ENCODE measurements around the gene ALDH1A3. TPM values are rescaled to one million over a fixed set of nuclear protein-coding genes. Genes with fewer than 3 reads are reported as not detected.
A peak's percentile ranks its signal among the peaks of the same experiment; 100 is the strongest.

The ALDH1A3 gene
- polyA plus RNA-seq, 4 donors = 3.8 to 37.3 (median 11.4) TPM

DNA sequence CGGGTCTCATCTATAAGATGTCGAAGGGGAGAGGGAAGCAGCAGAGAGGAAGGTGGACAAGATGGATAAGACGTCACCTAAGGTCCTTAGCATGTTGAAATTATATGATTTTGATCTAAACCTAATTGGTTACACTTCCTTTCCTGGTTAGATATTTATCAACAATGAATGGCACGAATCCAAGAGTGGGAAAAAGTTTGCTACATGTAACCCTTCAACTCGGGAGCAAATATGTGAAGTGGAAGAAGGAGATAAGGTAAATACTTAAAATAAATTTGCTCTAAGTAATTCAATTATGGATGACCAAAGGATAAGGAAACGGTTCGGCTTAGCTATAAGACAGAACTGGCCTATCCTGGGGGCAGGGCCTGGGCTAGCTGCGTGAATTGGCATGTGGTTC lies 5.5 kb downstream of the ALDH1A3 start:
- 28 to 51% (median 47%) methylated on average over 8 of the region's 8 CpGs for WGBS, 3 donors
- FAIRE-seq (no peak), DNase-seq (no peak)
- H3K27me3 ChIP-seq (ENCODE audit: control insufficient read depth in 3 of 3, insufficient read depth in 3 of 3, low read length in 3 of 3) = peaks cover 5 to 43% (median 16%) of the 10 kb centered on the region in 3 donors
- H3K27ac ChIP-seq (ENCODE audit: low read depth in 1 of 3, low read length in 2 of 3) = no peak overlapping the region
- no peak overlapping the region for H3K4me3 ChIP-seq (ENCODE audit: low read depth in 1 of 3, low read length in 3 of 3)
- peaks cover 0 to 3% (median 0%) of the 10 kb centered on the region in 3 donors for H3K36me3 ChIP-seq (ENCODE audit: control insufficient read depth in 3 of 3, insufficient read depth in 2 of 3, low read depth in 1 of 3, low read length in 3 of 3)
- no peaks in the 10 kb centered on the region for H3K4me1 ChIP-seq (ENCODE audit: control insufficient read depth in 3 of 3, insufficient read depth in 2 of 3, low read depth in 1 of 3, low read length in 2 of 3)
- H3K9me3 ChIP-seq (ENCODE audit: control insufficient read depth in 2 of 2, insufficient read depth in 1 of 2, low read depth in 1 of 2, low read length in 1 of 2) = no peaks in the 10 kb centered on the region

DNA sequence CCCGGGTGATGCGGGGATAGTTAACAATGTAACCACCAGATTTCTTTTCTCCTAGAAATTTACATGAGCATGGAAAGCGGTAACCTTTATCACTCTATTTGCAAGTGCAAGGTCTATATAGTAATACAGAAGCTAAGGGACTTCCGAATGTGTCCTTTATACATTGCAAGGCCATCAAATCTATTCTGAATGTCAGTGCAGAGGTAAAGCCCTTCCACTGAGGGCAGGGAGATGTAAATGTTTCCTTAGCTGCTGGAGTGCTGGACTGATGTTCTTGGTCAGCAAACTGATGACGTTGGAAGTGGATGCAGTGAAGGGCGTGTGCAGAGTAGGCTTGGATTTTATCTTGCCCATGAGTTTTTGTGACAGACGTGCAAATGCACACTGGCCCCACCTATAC lies 6.2 kb downstream of the ALDH1A3 start:
- Histone ChIP-seq H3K9me3 (ENCODE audit: control insufficient read depth in 2 of 2, insufficient read depth in 1 of 2, low read depth in 1 of 2, low read length in 1 of 2) (no peaks in the 10 kb centered on the region), H3K27ac (ENCODE audit: low read depth in 1 of 3, low read length in 2 of 3) (no peak overlapping the region), H3K4me1 (ENCODE audit: control insufficient read depth in 3 of 3, insufficient read depth in 2 of 3, low read depth in 1 of 3, low read length in 2 of 3) (no peaks in the 10 kb centered on the region), H3K36me3 (ENCODE audit: control insufficient read depth in 3 of 3, insufficient read depth in 2 of 3, low read depth in 1 of 3, low read length in 3 of 3) (peaks cover 0 to 3% (median 0%) of the 10 kb centered on the region in 3 donors), H3K4me3 (ENCODE audit: low read depth in 1 of 3, low read length in 3 of 3) (no peak overlapping the region), H3K27me3 (ENCODE audit: control insufficient read depth in 3 of 3, insufficient read depth in 3 of 3, low read length in 3 of 3) (peaks cover 3 to 38% (median 9%) of the 10 kb centered on the region in 3 donors)
- no peak for FAIRE-seq
- WGBS, 3 donors = 63 to 74% (median 72%) methylated on average over 7 of the region's 7 CpGs
- DNase-seq = no peak

DNA sequence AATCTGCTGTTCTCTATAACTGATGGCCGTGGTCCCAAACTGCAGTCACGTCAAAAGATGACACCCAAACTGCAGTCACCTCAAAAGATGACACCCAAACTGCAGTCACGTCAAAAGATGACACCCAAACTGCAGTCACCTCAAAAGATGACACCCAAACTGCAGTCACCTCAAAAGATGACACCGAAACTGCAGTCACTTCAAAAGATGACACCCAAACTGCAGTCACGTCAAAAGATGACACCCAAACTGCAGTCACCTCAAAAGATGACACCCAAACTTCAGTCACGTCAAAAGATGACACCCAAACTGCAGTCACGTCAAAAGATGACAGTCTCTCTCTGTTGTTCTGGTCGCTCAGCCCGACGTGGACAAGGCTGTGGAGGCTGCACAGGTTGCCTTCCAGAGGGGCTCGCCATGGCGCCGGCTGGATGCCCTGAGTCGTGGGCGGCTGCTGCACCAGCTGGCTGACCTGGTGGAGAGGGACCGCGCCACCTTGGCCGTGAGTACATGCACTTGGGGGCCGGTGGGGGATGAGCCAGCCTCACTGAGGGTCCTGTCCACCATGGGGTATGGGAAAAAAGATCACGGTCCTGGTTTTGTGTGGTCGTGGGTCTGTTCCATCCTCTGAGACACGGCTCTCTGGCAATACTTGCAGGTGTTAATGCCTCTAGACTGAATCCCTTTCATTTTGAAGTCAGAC lies 7.7 kb downstream of the ALDH1A3 start:
- FAIRE-seq = no peak
- no peak for DNase-seq
- Histone ChIP-seq H3K27me3 (ENCODE audit: control insufficient read depth in 3 of 3, insufficient read depth in 3 of 3, low read length in 3 of 3) (peaks cover 0 to 38% (median 7%) of the 10 kb centered on the region in 3 donors), H3K36me3 (ENCODE audit: control insufficient read depth in 3 of 3, insufficient read depth in 2 of 3, low read depth in 1 of 3, low read length in 3 of 3) (no peaks in the 10 kb centered on the region), H3K9me3 (ENCODE audit: control insufficient read depth in 2 of 2, insufficient read depth in 1 of 2, low read depth in 1 of 2, low read length in 1 of 2) (no peaks in the 10 kb centered on the region), H3K4me3 (ENCODE audit: low read depth in 1 of 3, low read length in 3 of 3) (no peak overlapping the region), H3K27ac (ENCODE audit: low read depth in 1 of 3, low read length in 2 of 3) (no peak overlapping the region), H3K4me1 (ENCODE audit: control insufficient read depth in 3 of 3, insufficient read depth in 2 of 3, low read depth in 1 of 3, low read length in 2 of 3) (no peaks in the 10 kb centered on the region)
- WGBS, 3 donors = 80 to 88% (median 81%) methylated on average over 22 of the region's 22 CpGs

DNA sequence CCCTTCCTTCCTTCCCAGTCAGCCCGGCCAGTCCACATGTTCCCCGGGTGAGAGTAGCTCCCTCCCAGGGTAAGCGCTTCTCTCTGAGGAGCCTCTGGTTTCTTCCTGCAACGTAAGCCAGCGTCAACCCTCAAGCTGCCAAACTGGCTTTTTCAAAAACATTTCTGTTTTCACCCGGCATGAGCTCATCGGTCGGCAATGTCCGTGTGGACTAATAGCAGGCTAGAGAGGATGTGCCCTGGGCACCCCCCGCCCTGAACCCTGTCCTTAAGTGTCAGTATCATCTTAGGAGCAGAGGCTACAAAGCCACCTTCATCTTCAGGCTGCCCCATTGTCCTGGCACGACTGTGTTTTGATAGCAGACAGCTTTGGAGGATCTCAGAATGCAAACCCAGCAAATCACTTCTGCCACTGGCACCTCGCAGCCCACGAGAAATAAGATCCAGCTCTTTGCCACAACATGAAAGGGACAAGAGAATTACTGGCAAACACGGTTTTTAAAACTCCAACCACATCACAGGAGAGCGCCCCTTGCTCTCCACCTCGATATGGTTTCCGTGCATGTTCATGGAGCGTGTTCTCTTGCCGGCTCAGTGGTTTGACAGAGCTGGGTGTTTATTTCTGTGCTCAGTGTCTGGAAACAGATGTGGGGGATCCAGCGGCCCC lies 9.9 kb downstream of the ALDH1A3 start:
- H3K27me3 ChIP-seq (ENCODE audit: control insufficient read depth in 3 of 3, insufficient read depth in 3 of 3, low read length in 3 of 3) = peaks cover 0 to 32% (median 7%) of the 10 kb centered on the region in 3 donors
- no peak overlapping the region for H3K4me3 ChIP-seq (ENCODE audit: low read depth in 1 of 3, low read length in 3 of 3)
- DNase-seq (no peak), FAIRE-seq (no peak)
- H3K4me1 ChIP-seq (ENCODE audit: control insufficient read depth in 3 of 3, insufficient read depth in 2 of 3, low read depth in 1 of 3, low read length in 2 of 3) = no peaks in the 10 kb centered on the region
- peak overlapping the region in 1 of 3 donors; percentile 39 for H3K27ac ChIP-seq (ENCODE audit: low read depth in 1 of 3, low read length in 2 of 3)
- no peaks in the 10 kb centered on the region for H3K9me3 ChIP-seq (ENCODE audit: control insufficient read depth in 2 of 2, insufficient read depth in 1 of 2, low read depth in 1 of 2, low read length in 1 of 2)
- 35 to 44% (median 37%) methylated on average over 20 of the region's 20 CpGs for WGBS, 3 donors
- peaks cover 0 to 2% (median 0%) of the 10 kb centered on the region in 3 donors for H3K36me3 ChIP-seq (ENCODE audit: control insufficient read depth in 3 of 3, insufficient read depth in 2 of 3, low read depth in 1 of 3, low read length in 3 of 3)

DNA sequence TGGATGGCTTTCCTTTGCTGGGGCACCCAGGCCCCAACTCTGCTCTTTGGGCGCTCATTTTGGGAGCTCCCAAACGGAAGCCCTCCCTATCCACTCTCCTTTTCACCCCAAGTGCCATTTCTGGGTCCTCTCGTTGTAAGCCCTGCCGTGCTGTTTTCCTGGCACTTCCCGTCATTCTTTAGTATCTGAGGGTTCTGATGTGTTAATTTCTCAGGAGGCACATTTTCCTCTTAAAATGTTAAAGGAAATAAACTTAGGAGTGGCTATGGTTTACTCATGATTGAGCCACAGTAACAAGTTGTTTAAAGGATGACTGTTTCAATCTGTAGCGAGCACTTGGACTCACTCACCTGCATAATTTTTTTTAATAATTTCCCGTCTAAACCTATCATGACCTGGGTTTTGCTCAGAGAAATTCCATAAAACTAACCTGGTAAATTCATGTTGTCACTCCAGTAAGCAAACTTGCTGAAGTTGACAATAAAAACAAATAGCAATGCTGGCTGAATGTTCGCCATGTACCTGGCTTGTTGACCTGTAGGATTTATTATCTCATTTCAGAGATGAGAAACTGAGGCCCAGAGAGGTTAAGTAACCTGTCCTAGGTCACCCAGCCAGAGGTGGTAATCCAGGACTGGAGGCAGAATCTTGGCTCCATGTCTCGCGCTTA lies 10.6 kb downstream of the ALDH1A3 start:
- 70 to 79% (median 73%) methylated on average over 10 of the region's 10 CpGs for WGBS, 3 donors
- H3K36me3 ChIP-seq (ENCODE audit: control insufficient read depth in 3 of 3, insufficient read depth in 2 of 3, low read depth in 1 of 3, low read length in 3 of 3) = peaks cover 0 to 2% (median 0%) of the 10 kb centered on the region in 3 donors
- H3K9me3 ChIP-seq (ENCODE audit: control insufficient read depth in 2 of 2, insufficient read depth in 1 of 2, low read depth in 1 of 2, low read length in 1 of 2) = no peaks in the 10 kb centered on the region
- H3K27me3 ChIP-seq (ENCODE audit: control insufficient read depth in 3 of 3, insufficient read depth in 3 of 3, low read length in 3 of 3) = peaks cover 0 to 32% (median 7%) of the 10 kb centered on the region in 3 donors
- H3K4me1 ChIP-seq (ENCODE audit: control insufficient read depth in 3 of 3, insufficient read depth in 2 of 3, low read depth in 1 of 3, low read length in 2 of 3) = no peaks in the 10 kb centered on the region
- no peak for FAIRE-seq
- no peak overlapping the region for H3K4me3 ChIP-seq (ENCODE audit: low read depth in 1 of 3, low read length in 3 of 3)
- H3K27ac ChIP-seq (ENCODE audit: low read depth in 1 of 3, low read length in 2 of 3) = no peak overlapping the region
- no peak for DNase-seq

DNA sequence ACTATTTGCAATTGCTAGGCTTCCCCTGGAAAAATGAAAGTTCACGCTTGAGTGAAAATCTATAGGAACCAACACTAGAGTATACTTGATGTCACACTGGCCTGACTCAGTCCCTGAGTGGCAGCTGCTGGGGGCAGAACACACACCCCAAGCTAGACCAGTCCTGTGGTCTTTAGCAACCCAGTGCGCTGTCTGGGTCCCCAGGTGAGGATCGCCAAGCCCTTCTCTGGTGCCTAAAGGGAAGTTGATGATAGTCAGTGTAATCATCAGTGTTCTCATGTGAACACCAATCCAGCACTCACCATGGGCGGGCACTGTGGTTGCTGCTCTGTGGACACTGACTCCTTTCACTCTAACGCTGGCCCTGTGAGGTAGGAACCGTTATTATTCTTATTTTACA lies 11.2 kb downstream of the ALDH1A3 start:
- WGBS, 3 donors = 80 to 90% (median 86%) methylated on average over 6 of the region's 6 CpGs
- H3K27ac ChIP-seq (ENCODE audit: low read depth in 1 of 3, low read length in 2 of 3) = no peak overlapping the region
- DNase-seq (no peak), FAIRE-seq (no peak)
- no peak overlapping the region for H3K4me3 ChIP-seq (ENCODE audit: low read depth in 1 of 3, low read length in 3 of 3)
- peaks cover 0 to 4% (median 0%) of the 10 kb centered on the region in 3 donors for H3K36me3 ChIP-seq (ENCODE audit: control insufficient read depth in 3 of 3, insufficient read depth in 2 of 3, low read depth in 1 of 3, low read length in 3 of 3)
- H3K9me3 ChIP-seq (ENCODE audit: control insufficient read depth in 2 of 2, insufficient read depth in 1 of 2, low read depth in 1 of 2, low read length in 1 of 2) = no peaks in the 10 kb centered on the region
- no peaks in the 10 kb centered on the region for H3K4me1 ChIP-seq (ENCODE audit: control insufficient read depth in 3 of 3, insufficient read depth in 2 of 3, low read depth in 1 of 3, low read length in 2 of 3)
- peaks cover 0 to 32% (median 7%) of the 10 kb centered on the region in 3 donors for H3K27me3 ChIP-seq (ENCODE audit: control insufficient read depth in 3 of 3, insufficient read depth in 3 of 3, low read length in 3 of 3)

DNA sequence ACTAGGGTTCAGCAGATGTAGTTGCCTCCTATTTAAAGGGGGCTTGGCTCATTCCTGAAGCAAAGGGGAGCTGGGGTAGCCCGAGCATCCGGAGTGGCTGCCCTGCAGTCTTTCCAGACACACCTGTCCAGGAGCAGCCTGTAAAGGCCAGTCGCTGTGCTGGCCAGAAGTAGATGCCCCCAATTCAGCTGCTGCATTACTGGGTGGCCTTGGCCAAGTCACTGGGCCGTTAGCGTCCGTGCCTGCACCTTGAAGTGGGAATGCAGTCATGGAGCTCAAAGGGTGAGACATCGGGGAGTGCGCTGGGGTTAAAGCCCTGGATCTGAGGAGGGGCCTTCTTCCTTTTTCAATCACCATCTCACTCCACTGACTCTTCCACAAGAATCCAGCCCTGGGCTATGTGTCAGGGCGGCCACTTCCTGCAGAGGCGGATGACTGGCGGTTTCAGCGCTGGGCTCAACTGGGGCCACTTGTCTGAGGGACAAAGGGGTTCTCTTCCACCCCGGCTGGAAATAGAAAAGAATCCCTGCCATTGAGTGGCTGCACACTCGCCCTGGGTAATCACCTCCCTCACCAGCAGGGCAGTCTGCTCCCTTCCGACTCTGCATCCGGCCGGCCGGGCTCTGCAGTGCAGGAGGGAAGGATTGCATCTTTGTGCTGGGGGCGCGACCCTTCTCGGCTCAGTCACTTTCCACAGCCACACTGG lies 11.8 kb downstream of the ALDH1A3 start:
- WGBS, 3 donors = 59 to 68% (median 62%) methylated on average over 21 of the region's 21 CpGs
- no peak for FAIRE-seq
- Histone ChIP-seq H3K9me3 (ENCODE audit: control insufficient read depth in 2 of 2, insufficient read depth in 1 of 2, low read depth in 1 of 2, low read length in 1 of 2) (no peaks in the 10 kb centered on the region), H3K4me1 (ENCODE audit: control insufficient read depth in 3 of 3, insufficient read depth in 2 of 3, low read depth in 1 of 3, low read length in 2 of 3) (no peaks in the 10 kb centered on the region), H3K27me3 (ENCODE audit: control insufficient read depth in 3 of 3, insufficient read depth in 3 of 3, low read length in 3 of 3) (peaks cover 0 to 27% (median 7%) of the 10 kb centered on the region in 3 donors), H3K27ac (ENCODE audit: low read depth in 1 of 3, low read length in 2 of 3) (no peak overlapping the region), H3K4me3 (ENCODE audit: low read depth in 1 of 3, low read length in 3 of 3) (no peak overlapping the region), H3K36me3 (ENCODE audit: control insufficient read depth in 3 of 3, insufficient read depth in 2 of 3, low read depth in 1 of 3, low read length in 3 of 3) (peaks cover 0 to 4% (median 0%) of the 10 kb centered on the region in 3 donors)
- DNase-seq = no peak

DNA sequence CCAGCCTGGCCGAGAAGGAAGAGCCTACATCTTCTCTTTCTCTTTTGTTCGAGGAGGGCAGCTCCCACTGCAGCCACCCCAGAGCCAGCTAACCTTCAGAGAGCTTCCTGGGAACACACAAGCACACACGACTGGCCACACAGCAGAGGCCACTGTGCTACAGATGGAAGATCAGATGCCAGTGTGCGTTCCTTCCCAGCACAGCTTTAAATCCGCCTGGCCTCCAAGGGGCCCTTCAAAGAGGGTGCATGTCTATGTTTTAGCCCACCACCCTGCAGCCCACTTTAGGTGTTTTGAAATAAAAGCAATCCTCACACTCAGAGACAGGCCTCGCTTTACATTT lies 12.4 kb downstream of the ALDH1A3 start:
- 59 to 65% (median 60%) methylated on average over 6 of the region's 6 CpGs for WGBS, 3 donors
- DNase-seq (no peak), FAIRE-seq (no peak)
- H3K27ac ChIP-seq (ENCODE audit: low read depth in 1 of 3, low read length in 2 of 3) = no peak overlapping the region
- H3K4me1 ChIP-seq (ENCODE audit: control insufficient read depth in 3 of 3, insufficient read depth in 2 of 3, low read depth in 1 of 3, low read length in 2 of 3) = no peaks in the 10 kb centered on the region
- H3K27me3 ChIP-seq (ENCODE audit: control insufficient read depth in 3 of 3, insufficient read depth in 3 of 3, low read length in 3 of 3) = peaks cover 0 to 27% (median 4%) of the 10 kb centered on the region in 3 donors
- no peaks in the 10 kb centered on the region for H3K9me3 ChIP-seq (ENCODE audit: control insufficient read depth in 2 of 2, insufficient read depth in 1 of 2, low read depth in 1 of 2, low read length in 1 of 2)
- peaks cover 0 to 4% (median 0%) of the 10 kb centered on the region in 3 donors for H3K36me3 ChIP-seq (ENCODE audit: control insufficient read depth in 3 of 3, insufficient read depth in 2 of 3, low read depth in 1 of 3, low read length in 3 of 3)
- H3K4me3 ChIP-seq (ENCODE audit: low read depth in 1 of 3, low read length in 3 of 3) = no peak overlapping the region

Data from small intestine (tissue), 7 donors.